Astrocyte (in vitro differentiated cells and primary cell): ENCODE results near the gene FAM83E. TPM values are rescaled to one million over a fixed set of nuclear protein-coding genes. Genes with fewer than 3 reads are reported as not detected.
A peak's percentile ranks its signal among the peaks of the same experiment; 100 is the strongest.

Source experiments
- DNase-seq: peaks from one replicate; pipeline ENCODE4 v3.0.0-alpha.2; 2010; ENCODE audit warnings: low read depth
- FAIRE-seq: peaks from 2 replicates; lab custom pipeline; 2011; peaks lifted over from hg19 to GRCh38; lab: Jason Lieb, UNC
- H2AFZ ChIP-seq: 2 replicates; pipeline ENCODE4 v1.6.0; 2012; ENCODE audit warnings: low read depth, low read length, inconsistent platforms
- H3K27ac ChIP-seq: 2 replicates; pipeline ENCODE4 v1.5.1; 2011; ENCODE audit warnings: low read depth, low read length, inconsistent platforms
- H3K27me3 ChIP-seq: 2 replicates; pipeline ENCODE4 v1.6.0; 2011; ENCODE audit warnings: low read length, inconsistent platforms; ENCODE audit not compliant: insufficient read depth
- H3K36me3 ChIP-seq: 2 replicates; pipeline ENCODE4 v1.5.1; 2011; ENCODE audit warnings: low read length, inconsistent platforms; ENCODE audit not compliant: insufficient read depth
- H3K4me1 ChIP-seq: 2 replicates; pipeline ENCODE4 v1.5.1; 2011; ENCODE audit warnings: low read length, inconsistent platforms; ENCODE audit not compliant: insufficient read depth
- H3K4me2 ChIP-seq: 2 replicates; pipeline ENCODE4 v1.6.0; 2012; ENCODE audit warnings: low read length, inconsistent platforms
- H3K4me3 ChIP-seq: 2 replicates; pipeline ENCODE4 v1.5.1; 2011; ENCODE audit warnings: low read depth, mild to moderate bottlenecking, low read length, inconsistent platforms; ENCODE audit not compliant: insufficient read depth
- H3K79me2 ChIP-seq: 2 replicates; pipeline ENCODE4 v1.6.0; 2012; ENCODE audit warnings: mild to moderate bottlenecking, low read length, inconsistent platforms; ENCODE audit not compliant: insufficient read depth
- H3K9ac ChIP-seq: 2 replicates; pipeline ENCODE4 v1.6.0; 2012; ENCODE audit warnings: mild to moderate bottlenecking, low read length, inconsistent platforms
- H3K9me3 ChIP-seq: 2 replicates; pipeline ENCODE4 v1.5.1; 2012; ENCODE audit warnings: low read depth, mild to moderate bottlenecking, low read length, inconsistent platforms; ENCODE audit not compliant: insufficient read depth
- H4K20me1 ChIP-seq: 2 replicates; pipeline ENCODE4 v1.6.0; 2012; ENCODE audit warnings: low read length, inconsistent platforms; ENCODE audit not compliant: insufficient read depth
- H3K27ac Mint-ChIP-seq: one replicate; pipeline ENCODE4 v1.8.0; 2021; ENCODE audit warnings: mild to moderate bottlenecking, mixed read lengths; ENCODE audit not compliant: unreplicated experiment
- H3K27me3 Mint-ChIP-seq: one replicate; pipeline ENCODE4 v1.8.0; 2021; ENCODE audit warnings: low read depth, mixed read lengths; ENCODE audit not compliant: unreplicated experiment
- H3K36me3 Mint-ChIP-seq: one replicate; pipeline ENCODE4 v1.8.0; 2021; ENCODE audit warnings: low read depth, mixed read lengths; ENCODE audit not compliant: unreplicated experiment
- H3K4me1 Mint-ChIP-seq: one replicate; pipeline ENCODE4 v1.8.0; 2021; ENCODE audit warnings: low read depth, mixed read lengths; ENCODE audit not compliant: unreplicated experiment
- H3K4me3 Mint-ChIP-seq: one replicate; pipeline ENCODE4 v1.8.0; 2021; ENCODE audit warnings: mild to moderate bottlenecking, moderate library complexity, mixed read lengths; ENCODE audit not compliant: unreplicated experiment
- H3K9me3 Mint-ChIP-seq: one replicate; pipeline ENCODE4 v1.8.0; 2021; ENCODE audit warnings: mild to moderate bottlenecking, mixed read lengths; ENCODE audit not compliant: unreplicated experiment
- EZH2 ChIP-seq: IDR thresholded peaks from 2 replicates; pipeline ENCODE4 v1.6.1; 2012; ENCODE audit warnings: mild to moderate bottlenecking, low read length, inconsistent platforms; ENCODE audit not compliant: insufficient read depth
- total RNA-seq: library from RNA; stranded (reverse); gene quantifications from 2 replicates; pipeline ENCODE4 v1.2.1, GENCODE V29; 2021
- TF ChIP-seq, protein P1 (sequence below): IDR thresholded peaks from 2 replicates; pipeline ENCODE4 v1.5.1; 2011; ENCODE audit warnings: low read depth, mild to moderate bottlenecking, inconsistent platforms, low read length, moderate library complexity; ENCODE audit not compliant: insufficient read depth

Gene FAM83E
- total RNA-seq, 1 donor from 2014 or later = 1.7 TPM

DNA sequence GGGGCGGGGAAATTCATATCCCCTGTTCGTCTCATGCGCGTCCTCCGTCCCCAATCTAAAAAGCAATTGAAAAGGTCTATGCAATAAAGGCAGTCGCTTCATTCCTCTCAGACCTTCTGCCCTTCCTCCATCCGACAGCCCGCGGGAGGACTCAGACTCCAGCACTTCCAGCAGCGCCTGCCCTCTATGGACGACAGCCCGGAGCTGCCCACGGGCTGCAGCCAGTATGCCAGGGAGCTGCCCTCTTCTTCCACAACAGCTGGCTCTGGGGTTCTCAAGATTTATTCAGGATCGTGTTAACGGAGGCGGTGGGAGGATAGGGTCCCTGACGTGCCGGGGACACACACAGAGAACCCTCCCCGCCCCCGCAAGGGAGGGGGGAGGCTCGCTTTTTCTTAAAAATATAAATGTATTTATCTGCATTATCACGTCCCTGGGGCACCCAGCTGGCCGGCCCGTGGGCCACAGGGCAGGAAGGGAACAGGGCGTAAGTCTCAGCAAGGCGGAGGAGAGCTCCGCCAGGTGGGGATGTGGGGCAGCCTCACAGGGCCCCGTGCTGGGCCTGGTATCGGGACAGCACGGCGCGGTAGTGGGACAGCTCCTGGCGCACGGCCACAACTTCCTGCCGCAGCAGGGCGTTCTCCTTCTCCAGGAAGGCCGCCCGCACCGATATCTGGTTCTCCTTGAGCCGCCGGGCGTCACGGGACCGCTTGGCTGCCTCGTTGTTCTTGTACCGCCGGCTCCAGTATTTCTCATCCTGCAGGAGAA is 15.6 kb upstream of the FAM83E start:
- Mint-ChIP-seq H3K27ac (no peak overlapping the region), H3K4me1 (no peaks in the 10 kb centered on the region), H3K4me3 (no peak overlapping the region), H3K36me3 (peaks cover 3% of the 10 kb centered on the region), H3K27me3 (no peaks in the 10 kb centered on the region), H3K9me3 (no peaks in the 10 kb centered on the region)
- Histone ChIP-seq H3K27ac (no peak overlapping the region), H3K27me3 (no peaks in the 10 kb centered on the region), H3K9me3 (no peaks in the 10 kb centered on the region), H3K4me1 (peaks cover 26% of the 10 kb centered on the region), H2AFZ (peak overlapping the region; percentile 40), H3K36me3 (no peaks in the 10 kb centered on the region), H3K9ac (peak overlapping the region; percentile 40), H3K4me3 (peak overlapping the region; percentile 12), H3K79me2 (peaks cover 1% of the 10 kb centered on the region), H3K4me2 (peak overlapping the region; percentile 74), H4K20me1 (no peaks in the 10 kb centered on the region)
- no peak for FAIRE-seq
- TF ChIP-seq, protein P1, sequence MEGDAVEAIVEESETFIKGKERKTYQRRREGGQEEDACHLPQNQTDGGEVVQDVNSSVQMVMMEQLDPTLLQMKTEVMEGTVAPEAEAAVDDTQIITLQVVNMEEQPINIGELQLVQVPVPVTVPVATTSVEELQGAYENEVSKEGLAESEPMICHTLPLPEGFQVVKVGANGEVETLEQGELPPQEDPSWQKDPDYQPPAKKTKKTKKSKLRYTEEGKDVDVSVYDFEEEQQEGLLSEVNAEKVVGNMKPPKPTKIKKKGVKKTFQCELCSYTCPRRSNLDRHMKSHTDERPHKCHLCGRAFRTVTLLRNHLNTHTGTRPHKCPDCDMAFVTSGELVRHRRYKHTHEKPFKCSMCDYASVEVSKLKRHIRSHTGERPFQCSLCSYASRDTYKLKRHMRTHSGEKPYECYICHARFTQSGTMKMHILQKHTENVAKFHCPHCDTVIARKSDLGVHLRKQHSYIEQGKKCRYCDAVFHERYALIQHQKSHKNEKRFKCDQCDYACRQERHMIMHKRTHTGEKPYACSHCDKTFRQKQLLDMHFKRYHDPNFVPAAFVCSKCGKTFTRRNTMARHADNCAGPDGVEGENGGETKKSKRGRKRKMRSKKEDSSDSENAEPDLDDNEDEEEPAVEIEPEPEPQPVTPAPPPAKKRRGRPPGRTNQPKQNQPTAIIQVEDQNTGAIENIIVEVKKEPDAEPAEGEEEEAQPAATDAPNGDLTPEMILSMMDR = no peak
- TF ChIP-seq EZH2 = no peak
- no peak for DNase-seq

DNA sequence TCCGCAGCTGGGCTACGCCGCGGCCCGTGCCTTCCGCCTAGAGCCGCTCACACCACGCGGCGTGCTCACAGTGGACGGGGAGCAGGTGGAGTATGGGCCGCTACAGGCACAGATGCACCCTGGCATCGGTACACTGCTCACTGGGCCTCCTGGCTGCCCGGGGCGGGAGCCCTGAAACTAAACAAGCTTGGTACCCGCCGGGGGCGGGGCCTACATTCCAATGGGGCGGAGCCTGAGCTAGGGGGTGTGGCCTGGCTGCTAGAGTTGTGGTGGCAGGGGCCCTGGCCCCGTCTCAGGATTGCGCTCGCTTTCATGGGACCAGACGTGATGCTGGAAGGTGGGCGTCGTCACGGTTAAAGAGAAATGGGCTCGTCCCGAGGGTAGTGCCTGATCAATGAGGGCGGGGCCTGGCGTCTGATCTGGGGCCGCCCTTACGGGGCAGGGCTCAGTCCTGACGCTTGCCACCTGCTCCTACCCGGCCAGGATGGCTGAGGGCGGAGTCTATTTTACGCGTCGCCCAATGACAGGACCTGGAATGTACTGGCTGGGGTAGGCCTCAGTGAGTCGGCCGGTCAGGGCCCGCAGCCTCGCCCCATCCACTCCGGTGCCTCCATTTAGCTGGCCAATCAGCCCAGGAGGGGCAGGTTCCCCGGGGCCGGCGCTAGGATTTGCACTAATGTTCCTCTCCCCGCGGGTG is 14.9 kb upstream of the FAM83E start:
- H3K27ac Mint-ChIP-seq = no peak overlapping the region
- no peak for TF ChIP-seq EZH2
- TF ChIP-seq, protein P1 = no peak
- no peaks in the 10 kb centered on the region for H3K27me3 ChIP-seq
- no peak overlapping the region for H3K27ac ChIP-seq
- H3K27me3 Mint-ChIP-seq = no peaks in the 10 kb centered on the region
- no peaks in the 10 kb centered on the region for H3K9me3 Mint-ChIP-seq
- peaks cover 22% of the 10 kb centered on the region for H3K4me1 ChIP-seq
- H3K9ac ChIP-seq = peak overlapping the region; percentile 40
- H3K36me3 ChIP-seq = no peaks in the 10 kb centered on the region
- H3K4me2 ChIP-seq = peak overlapping the region; percentile 74
- no peak for FAIRE-seq
- H3K4me1 Mint-ChIP-seq = no peaks in the 10 kb centered on the region
- peak overlapping the region; percentile 11 for H3K4me3 ChIP-seq
- peaks cover 5% of the 10 kb centered on the region for H3K36me3 Mint-ChIP-seq
- peaks cover 8% of the 10 kb centered on the region for H3K79me2 ChIP-seq
- peaks cover 4% of the 10 kb centered on the region for H4K20me1 ChIP-seq
- peak overlapping the region; percentile 34 for H3K4me3 Mint-ChIP-seq
- no peaks in the 10 kb centered on the region for H3K9me3 ChIP-seq
- peak overlapping the region; percentile 40 for H2AFZ ChIP-seq
- DNase-seq = peak; percentile 64

DNA sequence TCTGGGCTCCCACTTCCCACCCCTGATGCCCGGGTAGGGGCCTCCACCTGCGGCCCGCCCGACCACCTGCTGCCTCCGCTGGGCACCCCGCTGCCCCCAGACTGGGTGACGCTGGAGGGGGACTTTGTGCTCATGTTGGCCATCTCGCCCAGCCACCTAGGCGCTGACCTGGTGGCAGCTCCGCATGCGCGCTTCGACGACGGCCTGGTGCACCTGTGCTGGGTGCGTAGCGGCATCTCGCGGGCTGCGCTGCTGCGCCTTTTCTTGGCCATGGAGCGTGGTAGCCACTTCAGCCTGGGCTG is 14.4 kb upstream of the FAM83E start:
- H4K20me1 ChIP-seq = peaks cover 4% of the 10 kb centered on the region
- Mint-ChIP-seq H3K4me3 (no peak overlapping the region), H3K27me3 (no peaks in the 10 kb centered on the region), H3K9me3 (no peaks in the 10 kb centered on the region), H3K36me3 (peaks cover 5% of the 10 kb centered on the region), H3K27ac (no peak overlapping the region), H3K4me1 (no peaks in the 10 kb centered on the region)
- no peak overlapping the region for H3K9ac ChIP-seq
- TF ChIP-seq, protein P1 = no peak
- H2AFZ ChIP-seq = no peak overlapping the region
- H3K4me2 ChIP-seq = peak overlapping the region; percentile 74
- no peaks in the 10 kb centered on the region for H3K9me3 ChIP-seq
- DNase-seq = no peak
- H3K36me3 ChIP-seq = no peaks in the 10 kb centered on the region
- no peak for FAIRE-seq
- peaks cover 13% of the 10 kb centered on the region for H3K79me2 ChIP-seq
- H3K27me3 ChIP-seq = no peaks in the 10 kb centered on the region
- no peak overlapping the region for H3K27ac ChIP-seq
- H3K4me3 ChIP-seq = no peak overlapping the region
- H3K4me1 ChIP-seq = peaks cover 17% of the 10 kb centered on the region
